ENCODE data around the gene PALD1.
"Not testable (repeated sequence)": the region's sequence is repeated elsewhere in the genome, so short reads cannot be mapped to it uniquely, and the experiment has no call there.

The PALD1 gene

GRCh38 chr10:70482982-70483760 is 4.6 kb downstream of the PALD1 start:
- DNase-seq, result no peak

GRCh38 chr10:70483872-70484271 is 5.3 kb downstream of the PALD1 start:
- DNase-seq, result not testable (repeated sequence)

- DNase-seq, result no peak
Measured at GRCh38 chr10:70487824-70488223, 9.3 kb downstream of the PALD1 start.

- peak; percentile 1 for DNase-seq
Measured at GRCh38 chr10:70490142-70490541, 11.6 kb downstream of the PALD1 start.

- DNase-seq, result peak; percentile 7
Measured at GRCh38 chr10:70491614-70492013, 13.0 kb downstream of the PALD1 start.

- no peak for DNase-seq
Measured at GRCh38 chr10:70492786-70493659, 14.5 kb downstream of the PALD1 start.

GRCh38 chr10:70493660-70494234 is 15.2 kb downstream of the PALD1 start:
- DNase-seq, result no peak

- no peak for DNase-seq
Measured at GRCh38 chr10:70494536-70494935, 16.0 kb downstream of the PALD1 start.

- DNase-seq, result no peak
Measured at GRCh38 chr10:70494966-70495365, 16.4 kb downstream of the PALD1 start.

- DNase-seq, result no peak
Measured at GRCh38 chr10:70495691-70496261, 17.2 kb downstream of the PALD1 start.

GRCh38 chr10:70496341-70497119 is 18.0 kb downstream of the PALD1 start:
- DNase-seq, result no peak

GRCh38 chr10:70497120-70497545 is 18.6 kb downstream of the PALD1 start:
- no peak for DNase-seq

GRCh38 chr10:70498970-70499835 is 20.6 kb downstream of the PALD1 start:
- DNase-seq, result no peak

- no peak for DNase-seq
Measured at GRCh38 chr10:70499836-70500167, 21.2 kb downstream of the PALD1 start.

- no peak for DNase-seq
Measured at GRCh38 chr10:70500368-70500767, 21.8 kb downstream of the PALD1 start.

- no peak for DNase-seq
Measured at GRCh38 chr10:70500812-70501301, 22.3 kb downstream of the PALD1 start.

- DNase-seq, result no peak
Measured at GRCh38 chr10:70502406-70502805, 23.8 kb downstream of the PALD1 start.

GRCh38 chr10:70503776-70504175 is 25.2 kb downstream of the PALD1 start:
- no peak for DNase-seq

- no peak for DNase-seq
Measured at GRCh38 chr10:70504521-70505358, 26.2 kb downstream of the PALD1 start.

- no peak for DNase-seq
Measured at GRCh38 chr10:70505908-70506307, 27.3 kb downstream of the PALD1 start.

Data from left hindlimb (tissue), 1 donor.